Left forelimb (tissue), 1 donor: Measurements from ENCODE around the gene MMP17.
A peak's percentile ranks its signal among the peaks of the same experiment; 100 is the strongest.

ENCODE experiments used
- DNase-seq: peaks from one replicate; pipeline ENCODE4 v3.0.0-alpha.2; 2018; ENCODE audit warnings: low spot score

Gene MMP17

DNA sequence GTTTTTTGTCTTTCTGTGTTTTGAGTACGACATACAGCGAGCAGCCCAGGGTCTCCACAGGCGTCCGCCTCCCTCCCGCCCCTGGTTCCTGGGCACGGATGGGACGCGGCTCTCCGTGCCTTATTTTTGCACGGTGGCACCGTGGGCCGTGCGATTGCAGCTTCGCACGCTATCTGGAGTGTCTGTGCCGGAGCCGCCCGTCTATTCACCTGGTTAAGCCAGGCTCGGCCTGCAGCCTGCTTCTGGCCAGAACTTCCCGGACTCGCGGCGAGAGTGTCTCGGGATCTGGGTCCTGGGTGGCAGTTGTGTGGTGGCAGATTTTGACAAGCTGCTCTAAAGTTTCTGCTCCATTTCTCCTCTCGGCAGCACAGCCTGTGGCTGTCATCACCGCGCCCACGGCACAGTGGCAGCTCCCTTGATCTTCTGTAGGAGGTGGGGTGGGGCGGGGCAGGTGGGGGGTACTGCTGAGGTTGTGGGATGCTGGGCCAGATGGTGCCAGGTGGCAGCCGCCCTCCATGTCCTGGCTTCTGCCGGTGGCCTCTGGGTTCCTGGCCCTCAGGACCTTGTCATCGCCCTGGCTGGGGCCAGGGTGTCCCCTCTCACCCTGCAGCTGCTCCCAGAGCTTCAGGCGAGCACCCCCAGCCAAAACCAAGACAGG, 2.9 kb downstream of the MMP17 start:
- DNase-seq, result no peak

DNA sequence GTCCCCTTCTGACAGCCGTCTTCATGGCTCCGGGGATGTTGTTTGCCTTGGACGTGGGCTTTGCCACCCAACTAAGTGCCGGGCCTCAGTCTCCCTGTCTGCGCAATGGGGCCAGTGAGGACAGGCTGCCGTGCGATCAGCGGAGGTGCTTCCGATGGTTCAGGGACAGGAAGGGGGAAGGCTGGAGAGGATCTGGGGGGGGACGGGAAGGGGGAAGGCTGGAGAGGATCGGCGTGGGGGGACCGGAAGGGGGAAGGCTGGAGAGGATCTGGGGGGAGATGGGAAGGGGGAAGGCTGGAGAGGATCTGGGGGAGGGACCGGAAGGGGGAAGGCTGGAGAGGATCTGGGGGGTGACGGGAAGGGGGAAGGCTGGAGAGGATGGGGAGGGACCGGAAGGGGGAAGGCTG, 3.4 kb downstream of the MMP17 start:
- DNase-seq, result peak; percentile 73

DNA sequence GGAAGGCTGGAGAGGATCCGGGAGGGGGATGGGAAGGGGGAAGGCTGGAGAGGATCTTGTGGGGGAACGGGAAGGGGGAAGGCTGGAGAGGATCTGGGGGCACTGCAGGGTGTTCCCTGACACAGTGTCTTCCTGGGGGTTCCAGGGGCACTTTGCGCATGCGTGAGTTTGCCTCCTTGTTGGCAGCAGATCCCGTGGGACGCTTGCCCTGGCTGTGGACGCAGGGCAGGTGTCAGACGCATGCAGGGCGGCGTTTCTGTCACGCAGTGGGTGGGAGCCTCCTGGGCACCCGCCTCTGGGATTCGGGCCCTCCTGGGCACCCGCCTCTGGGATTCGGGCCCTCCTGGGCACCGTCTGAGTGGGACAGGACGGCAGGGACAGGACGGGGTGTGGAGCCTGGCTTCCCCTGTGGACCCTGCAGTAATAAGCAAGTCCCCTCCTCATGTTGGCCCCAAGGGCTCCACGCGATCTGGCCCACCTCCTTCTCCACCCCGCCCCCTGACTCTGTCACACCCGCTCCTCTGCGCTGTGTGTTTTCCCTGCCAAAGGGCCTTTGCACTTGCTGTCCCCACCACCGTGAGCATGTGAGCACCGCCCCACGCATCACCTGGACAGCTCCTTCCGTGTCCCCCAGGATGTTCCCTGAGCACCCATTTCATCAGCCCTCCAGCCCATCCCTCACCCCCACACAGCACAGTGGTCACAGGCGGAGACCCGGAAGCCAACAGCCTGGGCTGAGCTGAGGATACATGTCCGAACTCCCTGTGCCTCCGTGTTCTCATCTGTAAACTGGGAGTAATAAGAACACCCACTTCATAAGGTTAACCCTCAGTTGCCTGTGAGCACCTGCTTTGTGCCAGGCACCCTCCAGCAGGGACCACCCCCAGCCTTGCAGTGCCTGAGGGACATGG, 4.4 kb downstream of the MMP17 start:
- peak; percentile 63 for DNase-seq

DNA sequence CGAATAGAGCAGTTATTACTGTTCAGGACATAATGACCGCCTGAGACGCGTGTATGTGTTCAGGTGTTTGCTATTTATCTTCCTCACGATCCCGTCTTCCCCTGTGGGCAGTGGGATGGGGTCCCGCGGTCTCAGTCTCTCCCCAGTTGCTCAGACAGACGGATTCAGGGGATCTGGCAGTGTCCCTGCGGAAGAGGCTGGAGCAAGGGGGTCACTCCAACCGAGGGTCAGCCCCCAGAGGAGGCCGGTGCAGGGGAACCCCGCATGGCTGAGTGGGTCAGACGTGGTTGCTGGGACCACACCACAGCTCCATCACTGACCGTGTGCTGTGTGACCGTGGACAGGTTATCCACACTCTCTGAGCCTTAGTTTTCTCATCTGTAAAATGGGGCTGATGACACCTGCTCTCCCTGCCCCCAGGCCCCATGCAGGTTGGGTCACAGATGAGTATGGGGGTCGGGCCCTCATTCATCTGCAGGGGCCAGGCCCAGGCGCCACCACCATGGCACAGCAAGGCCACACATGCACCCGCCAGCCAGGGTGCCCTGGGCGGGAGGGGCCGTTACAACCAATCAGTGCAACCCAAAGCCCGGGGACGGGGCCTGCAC, 5.2 kb downstream of the MMP17 start:
- no peak for DNase-seq

DNA sequence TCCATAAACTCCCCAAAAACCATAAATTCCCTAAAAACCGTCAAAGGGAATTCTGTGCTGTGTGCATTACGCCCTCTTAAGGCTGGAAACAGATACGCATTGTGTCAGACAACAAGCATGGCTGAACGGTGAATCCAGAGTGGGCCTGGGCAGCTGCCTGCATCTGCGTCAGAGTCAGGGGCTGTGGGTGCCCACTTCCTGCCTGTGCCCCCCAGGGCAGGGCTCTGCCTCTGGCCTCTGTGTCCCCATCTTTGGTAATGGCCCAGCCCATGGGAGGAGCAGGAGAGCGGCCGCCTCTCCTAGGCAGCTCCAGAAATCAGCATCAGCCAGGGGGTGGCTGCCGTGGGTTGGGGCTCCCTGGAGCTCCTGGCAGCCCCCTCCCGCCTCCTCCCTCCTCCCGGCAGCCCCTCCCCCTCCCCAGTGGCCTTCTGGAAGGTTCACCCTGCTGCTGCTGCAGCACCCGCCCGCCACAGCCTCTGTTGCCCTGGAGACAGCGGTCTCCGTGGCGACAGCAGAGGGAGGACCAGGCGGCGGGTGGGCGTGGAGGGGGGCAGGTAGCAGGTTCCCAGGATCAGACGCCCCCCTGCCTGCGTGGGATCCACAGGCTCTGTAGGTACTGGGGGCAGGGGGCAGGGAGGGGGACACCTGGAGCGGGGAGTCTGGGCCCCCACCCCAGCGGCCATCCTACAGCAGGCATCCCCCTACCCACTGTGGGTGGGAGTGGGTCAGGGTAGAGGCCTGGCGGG, 5.9 kb downstream of the MMP17 start:
- peak; percentile 64 for DNase-seq

DNA sequence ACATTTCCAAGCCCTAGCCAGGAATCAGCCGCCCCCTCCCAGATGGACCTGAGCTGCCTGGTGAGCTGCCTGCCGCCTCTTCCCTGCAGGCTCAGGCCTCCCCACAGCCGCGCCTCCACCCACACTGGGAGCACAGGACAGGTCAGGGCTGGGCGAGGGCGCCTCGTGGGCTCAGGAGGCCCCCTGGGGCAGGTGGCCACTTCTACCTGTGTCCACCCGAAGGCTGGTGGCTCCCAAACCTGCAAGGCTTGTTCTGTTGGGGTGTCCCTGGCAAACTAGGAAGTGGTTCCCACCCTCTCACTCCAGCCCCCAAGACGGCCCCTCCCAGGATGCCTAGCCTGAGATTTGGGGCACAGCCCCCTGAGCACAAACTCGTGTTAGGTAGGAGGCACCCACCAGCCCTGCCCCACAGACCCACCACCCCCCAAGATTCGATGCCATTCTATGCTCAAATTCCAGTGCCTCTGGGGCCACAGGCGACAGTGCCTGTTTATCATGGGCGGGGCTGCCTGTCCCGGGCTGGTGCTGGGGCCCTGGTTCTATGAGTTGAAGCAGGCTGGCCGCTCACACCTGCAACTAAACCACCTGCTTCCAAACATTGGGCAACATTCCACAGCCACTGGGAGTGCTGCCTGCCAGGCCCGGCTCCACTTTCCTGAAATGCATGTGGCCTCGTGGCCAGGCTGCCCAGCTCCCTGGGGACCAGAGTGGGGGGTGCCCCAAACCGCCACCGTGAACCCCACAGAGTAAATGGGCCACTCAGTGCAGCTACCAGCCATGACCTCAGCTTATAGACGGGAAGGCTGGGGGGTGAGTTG, 6.8 kb downstream of the MMP17 start:
- no peak for DNase-seq

DNA sequence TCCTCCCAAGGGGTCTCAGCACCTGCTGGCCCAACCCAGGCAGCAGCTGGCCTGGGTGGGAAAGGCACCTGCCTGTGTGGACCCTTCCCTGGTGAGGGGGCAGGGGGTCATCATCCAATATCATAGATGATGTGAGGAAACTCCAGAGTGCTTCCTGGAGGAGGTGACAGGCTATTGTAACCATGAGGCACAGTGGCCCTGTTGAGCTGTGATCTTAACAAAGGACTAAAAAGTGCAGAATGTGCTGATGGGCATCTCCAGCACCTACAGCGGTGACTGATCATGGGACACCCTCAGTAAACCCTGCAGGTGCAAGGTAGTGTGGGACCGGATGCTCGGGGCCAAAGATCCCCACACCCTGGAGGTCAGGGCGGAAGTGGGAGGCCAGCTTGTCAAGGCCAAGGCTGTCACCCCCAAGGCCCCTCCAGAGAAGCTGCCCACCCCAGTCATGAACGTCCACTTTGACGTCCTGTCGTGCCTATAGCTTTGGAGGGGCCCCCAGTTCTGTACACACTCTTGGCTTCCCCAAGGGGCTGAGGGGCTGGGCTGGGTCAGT, 7.5 kb downstream of the MMP17 start:
- no peak for DNase-seq

DNA sequence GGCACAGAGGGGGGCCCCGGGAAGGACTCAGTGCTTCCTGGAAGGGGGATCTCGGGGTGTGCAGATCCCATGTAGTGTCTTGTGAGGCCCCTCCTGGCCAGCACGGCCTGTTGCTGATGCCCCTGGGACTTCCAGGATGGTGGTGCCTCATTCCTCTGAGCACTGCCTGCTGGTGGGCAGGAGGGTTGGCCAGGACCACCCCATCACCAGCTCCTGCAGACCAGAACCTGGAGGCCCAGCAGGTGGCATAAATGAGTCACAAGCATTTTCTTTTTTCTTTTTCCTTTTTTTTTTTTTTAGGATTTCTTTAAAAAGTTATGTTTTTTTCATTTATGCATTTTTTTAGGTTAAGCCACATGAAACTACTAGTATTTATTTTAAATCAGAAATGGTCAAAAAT, 8.0 kb downstream of the MMP17 start:
- no peak for DNase-seq

DNA sequence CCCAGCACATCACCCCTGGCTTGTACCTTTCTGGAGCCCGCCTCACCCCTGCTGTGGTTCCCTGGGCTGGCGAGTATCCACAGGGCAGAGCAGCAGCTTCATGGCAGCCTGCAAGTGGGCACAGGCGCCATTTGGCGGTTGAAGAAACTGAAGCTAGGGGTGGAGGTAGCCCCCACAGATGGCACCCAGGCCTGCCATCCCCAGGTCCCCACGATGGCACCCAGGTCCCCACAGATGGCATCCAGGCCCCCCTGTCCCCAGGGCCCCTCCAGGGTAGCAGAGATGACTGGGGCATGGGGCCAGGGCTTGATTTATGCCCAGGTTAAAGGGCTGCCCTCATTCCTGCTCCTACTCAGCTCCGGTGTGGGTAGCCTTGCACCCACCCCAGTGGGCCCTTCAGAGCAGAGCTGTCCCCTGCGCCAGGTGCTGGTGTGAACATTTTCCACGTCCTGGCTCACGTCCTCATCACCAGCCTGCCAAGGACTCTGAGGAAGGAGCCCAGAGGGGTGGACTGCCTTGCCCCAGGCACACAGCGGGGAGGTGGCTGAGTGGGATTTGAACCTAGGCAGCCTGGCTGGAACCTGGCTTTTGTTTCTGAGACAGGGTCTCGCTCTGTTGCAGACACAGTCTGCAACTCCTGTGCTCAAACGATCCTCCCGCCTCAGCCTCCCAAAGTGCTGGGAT, 8.7 kb downstream of the MMP17 start:
- no peak for DNase-seq

DNA sequence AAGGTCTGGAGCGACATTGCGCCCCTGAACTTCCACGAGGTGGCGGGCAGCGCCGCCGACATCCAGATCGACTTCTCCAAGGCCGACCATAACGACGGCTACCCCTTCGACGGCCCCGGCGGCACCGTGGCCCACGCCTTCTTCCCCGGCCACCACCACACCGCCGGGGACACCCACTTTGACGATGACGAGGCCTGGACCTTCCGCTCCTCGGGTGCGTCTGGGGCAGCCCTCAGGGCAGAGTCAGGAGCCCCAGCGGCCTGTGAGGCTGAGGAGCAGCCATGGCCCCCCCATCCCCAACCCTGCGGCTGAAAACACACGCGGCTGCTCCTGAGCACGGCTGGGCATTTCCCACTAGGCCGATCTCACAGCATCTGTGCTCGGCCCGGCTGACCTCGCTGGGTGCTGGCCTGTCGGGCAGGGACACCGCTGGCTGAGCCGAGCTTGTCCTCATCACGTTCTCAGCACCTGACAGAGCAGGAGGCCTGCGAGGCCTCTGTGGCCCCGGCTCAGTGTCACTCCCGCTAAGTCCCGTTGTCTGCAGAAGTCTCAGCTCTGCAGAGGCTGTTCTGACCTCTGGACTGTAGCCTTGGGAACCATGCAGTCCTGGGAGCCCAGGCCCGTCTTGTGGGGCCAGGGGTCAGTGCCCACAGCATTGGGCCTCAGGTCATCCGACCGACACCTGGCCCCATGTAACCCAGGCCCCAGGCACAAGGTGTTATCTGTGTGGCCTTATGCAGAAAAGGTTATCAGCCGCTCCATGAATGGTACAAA, 12.6 kb downstream of the MMP17 start:
- no peak for DNase-seq

DNA sequence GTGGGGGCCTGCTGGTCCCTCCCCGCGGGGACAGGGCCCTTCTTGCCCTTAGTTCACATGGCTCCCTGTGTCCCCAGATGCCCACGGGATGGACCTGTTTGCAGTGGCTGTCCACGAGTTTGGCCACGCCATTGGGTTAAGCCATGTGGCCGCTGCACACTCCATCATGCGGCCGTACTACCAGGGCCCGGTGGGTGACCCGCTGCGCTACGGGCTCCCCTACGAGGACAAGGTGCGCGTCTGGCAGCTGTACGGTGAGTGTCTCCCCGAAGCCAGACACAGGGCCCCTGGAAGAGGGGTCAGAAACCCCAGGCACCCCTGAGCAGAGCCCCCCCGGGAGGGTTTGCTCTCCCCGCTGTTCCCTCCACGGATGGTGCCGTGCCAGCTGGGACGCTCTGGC, 13.4 kb downstream of the MMP17 start:
- no peak for DNase-seq

DNA sequence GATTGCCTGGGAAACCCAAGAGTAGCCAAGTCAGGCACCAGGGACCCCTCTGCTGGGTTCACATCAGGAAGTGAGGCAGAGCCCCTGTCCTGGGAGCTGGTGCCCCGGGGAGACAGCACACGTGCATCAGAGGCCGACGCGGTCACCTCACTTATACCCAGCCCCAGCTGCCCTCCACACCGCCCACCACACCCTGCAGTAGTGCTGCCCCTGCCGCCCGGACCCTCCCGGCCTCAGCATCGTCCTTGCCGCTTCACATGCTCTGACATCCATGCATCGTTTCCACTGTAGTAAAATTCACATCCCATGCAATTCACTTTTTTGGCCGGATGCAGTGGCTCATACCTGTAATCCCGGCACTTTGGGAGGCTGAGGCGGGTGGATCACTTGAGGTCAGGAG, 14.0 kb downstream of the MMP17 start:
- DNase-seq, result no peak

DNA sequence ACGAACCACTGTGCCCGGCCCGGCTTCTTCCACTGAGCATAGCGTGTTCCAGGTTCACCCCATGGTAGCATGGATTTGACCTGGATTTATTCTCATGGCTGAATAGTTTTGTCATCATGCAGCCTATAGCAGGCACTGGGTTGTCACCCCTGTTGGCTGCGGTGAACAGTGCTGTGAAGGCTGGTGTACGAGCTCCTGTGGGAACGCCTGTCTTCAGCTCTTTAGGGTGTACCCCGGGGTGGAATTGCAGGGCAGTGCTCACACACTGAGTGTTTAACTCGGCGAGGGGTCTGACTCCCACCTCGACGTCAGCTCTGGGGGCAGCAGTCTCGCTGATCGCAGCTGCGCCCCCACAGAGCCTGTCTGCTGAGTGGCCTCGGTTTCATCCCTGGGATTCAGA, 15.3 kb downstream of the MMP17 start:
- no peak for DNase-seq

DNA sequence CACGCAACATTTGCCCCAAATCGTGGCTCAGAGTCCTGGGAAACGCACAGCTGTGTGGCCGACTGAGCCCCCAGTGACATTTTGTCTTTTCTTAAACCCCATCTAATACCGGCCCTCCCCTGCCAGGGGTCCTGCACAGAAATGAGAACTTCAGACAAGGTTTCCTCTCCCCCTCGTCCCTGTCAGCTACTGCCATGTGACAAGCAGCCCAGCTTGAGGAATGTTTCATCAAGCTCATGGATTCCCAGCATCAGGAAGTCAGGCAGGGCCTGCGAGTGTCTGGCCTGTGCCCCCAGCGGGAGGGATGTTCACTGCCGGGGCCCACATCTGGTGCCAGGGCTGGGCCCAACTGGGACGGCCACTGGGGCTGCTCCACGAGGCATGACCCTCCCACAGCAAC, 15.9 kb downstream of the MMP17 start:
- no peak for DNase-seq

DNA sequence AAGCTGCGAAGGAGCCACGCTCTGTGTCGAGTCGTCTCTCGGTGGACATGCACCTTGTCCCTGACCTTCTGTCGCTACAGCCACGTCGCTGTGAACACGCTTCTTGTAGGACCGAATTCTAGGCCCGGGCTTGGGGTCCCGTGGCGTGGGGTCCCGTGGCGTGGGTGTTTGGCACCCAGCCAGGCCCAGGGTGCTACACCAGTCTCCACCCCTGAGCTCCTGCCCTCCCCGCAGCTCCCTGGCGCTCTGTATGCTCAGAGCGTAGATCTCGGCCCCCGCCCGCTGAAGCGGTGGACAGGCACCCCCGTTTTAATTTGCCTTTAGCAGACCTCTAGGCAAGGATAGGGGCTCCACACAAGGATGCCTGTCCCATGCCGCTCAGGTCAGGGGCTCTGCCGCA, 16.5 kb downstream of the MMP17 start:
- no peak for DNase-seq

DNA sequence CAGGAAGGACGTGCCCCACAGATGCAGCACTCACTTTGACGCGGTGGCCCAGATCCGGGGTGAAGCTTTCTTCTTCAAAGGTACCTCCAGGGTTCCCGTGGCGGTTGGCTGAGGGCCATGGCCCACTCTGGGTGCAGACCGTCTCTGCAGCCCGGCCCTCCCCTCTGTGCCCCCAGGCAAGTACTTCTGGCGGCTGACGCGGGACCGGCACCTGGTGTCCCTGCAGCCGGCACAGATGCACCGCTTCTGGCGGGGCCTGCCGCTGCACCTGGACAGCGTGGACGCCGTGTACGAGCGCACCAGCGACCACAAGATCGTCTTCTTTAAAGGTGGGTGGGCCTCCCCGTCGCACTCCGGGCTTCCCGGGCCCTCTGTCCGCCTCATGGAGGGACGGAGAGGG, 16.9 kb downstream of the MMP17 start:
- no peak for DNase-seq

DNA sequence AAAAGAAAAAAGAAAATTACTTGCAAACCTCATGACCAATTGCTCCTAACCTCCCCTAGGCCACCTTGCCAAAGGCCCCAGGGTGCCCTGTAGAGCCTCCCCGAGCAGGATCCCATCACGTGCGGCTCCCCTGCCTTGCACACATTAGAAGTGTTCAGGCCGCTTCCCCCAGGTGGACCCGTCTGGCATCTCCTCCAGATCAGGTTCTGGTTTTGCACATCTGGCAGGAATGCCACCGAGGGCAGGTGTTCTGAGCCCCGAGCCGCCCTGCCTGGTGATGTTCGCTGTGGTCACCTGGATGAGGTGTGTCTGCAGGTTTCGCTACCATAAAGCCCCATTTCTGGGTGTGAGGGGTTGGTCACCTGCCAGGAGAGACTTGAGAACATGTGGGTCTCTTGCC, 19.3 kb downstream of the MMP17 start:
- DNase-seq, result no peak

DNA sequence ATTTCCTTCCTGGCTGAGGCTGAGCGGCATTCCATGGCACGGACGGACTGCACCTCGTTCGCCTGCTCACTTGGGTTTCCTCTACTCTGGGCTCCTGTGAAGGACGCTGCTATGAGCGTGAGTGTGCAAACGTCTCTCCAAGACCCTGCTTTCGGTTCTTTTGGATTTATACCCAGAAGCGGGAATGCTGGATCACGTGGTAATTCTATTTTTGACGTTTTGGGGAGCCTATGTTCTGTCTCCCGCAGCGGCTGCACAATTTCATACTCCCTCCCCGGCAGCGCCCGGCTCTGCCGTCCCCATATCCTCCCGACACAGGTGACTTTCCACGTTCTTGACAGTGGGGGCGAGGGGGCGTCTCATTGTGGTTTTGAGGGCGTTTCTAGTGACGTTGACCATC, 20.6 kb downstream of the MMP17 start:
- no peak for DNase-seq

DNA sequence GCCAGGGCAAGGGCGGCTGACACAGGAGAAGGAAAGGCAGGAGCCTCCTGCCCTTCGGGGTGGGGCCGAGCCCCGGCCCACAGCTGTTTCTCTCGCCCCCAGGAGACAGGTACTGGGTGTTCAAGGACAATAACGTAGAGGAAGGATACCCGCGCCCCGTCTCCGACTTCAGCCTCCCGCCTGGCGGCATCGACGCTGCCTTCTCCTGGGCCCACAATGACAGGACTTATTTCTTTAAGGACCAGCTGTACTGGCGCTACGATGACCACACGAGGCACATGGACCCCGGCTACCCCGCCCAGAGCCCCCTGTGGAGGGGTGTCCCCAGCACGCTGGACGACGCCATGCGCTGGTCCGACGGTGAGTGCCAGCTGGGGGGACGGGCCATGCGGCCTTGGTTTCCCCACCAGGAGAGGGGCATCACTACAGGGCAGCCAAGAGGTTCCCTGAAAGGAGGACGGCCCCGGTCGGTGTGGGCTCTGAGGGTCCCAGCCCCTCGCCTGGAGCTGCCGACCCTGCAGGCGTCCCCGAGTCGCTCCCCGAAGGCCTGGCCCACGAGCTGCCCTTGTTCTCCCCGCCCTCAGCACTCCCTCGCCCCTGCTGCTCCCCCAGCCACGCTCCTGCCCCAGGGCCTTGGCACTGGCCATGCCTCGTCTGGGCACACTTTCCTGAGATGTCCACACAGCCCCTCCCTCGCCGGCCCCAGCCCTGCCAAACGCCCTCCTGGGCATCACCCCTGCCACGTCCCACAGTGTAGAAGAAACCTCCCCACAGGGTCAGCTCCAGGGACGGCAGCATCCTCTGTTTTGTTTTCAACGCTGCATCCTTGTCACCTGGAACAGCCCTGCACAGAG, 21.7 kb downstream of the MMP17 start:
- no peak for DNase-seq
